ENCODE results near the gene PRKAG1. TPM values are rescaled to one million over a fixed set of nuclear protein-coding genes. Genes with fewer than 3 reads are reported as not detected.

The PRKAG1 gene
- total and polyA plus RNA-seq, 9 donors, result 53.8 to 72.0 (median 60.3) TPM

DNA sequence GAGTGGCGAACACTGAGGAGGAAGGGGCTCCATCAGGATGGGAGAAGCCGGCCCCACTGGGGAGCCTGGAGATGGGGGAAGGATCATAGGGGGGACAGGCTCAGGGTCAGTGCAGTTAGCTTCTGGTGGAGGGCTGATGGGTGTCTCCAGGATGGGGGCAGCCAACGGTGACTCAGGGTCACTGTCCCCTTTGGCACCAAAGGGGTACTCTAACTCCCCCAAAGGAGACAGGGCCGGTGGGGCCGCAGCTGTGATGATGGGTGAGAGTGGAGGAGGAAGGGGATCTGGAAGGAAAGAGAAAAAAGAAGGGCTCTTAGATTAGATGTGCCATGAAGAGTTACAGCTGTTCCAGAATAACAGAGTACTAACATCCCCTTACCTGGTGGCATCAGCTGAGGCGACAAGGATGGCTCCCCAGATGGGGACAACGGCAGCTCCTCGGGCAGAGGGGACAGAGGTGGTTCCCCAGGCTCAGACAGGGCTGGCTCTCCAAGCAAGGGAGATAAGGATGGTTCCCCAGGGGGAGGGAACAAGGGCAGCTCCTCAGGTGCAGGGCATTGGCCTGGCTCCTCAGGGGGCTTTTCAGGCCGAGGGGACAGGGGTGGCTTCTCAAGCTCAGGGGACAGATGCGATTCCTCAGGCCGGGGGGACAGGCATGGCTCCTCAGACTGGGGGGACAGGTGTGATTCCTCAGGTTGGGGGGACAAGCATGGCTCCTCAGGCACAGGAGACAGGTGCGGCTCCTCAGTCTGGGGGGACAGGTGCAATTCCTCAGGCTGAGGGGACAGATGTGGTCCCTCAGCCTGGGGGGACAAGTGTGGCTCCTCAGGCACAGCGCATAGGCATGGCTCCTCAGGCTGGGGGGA, 32.2 kb upstream of the PRKAG1 start:
- no peak overlapping the region for H3K27ac ChIP-seq (ENCODE audit: low read length)
- no peaks in the 10 kb centered on the region for H3K27me3 ChIP-seq (ENCODE audit: control insufficient read depth, insufficient read depth, low read length)
- no peak for DNase-seq
- peaks cover 4% of the 10 kb centered on the region for H3K4me1 ChIP-seq (ENCODE audit: control insufficient read depth, insufficient read depth, low read length)
- H3K4me3 ChIP-seq (ENCODE audit: low read length), result no peak overlapping the region
- no peaks in the 10 kb centered on the region for H3K9me3 ChIP-seq (replicated peaks; ENCODE audit: control insufficient read depth, low read depth, low read length)
- peaks cover 100% of the 10 kb centered on the region for H3K36me3 ChIP-seq (ENCODE audit: control insufficient read depth, insufficient read depth, low read length)
- WGBS (ENCODE audit: insufficient coverage), result 98% methylated on average over 13 of the region's 13 CpGs

DNA sequence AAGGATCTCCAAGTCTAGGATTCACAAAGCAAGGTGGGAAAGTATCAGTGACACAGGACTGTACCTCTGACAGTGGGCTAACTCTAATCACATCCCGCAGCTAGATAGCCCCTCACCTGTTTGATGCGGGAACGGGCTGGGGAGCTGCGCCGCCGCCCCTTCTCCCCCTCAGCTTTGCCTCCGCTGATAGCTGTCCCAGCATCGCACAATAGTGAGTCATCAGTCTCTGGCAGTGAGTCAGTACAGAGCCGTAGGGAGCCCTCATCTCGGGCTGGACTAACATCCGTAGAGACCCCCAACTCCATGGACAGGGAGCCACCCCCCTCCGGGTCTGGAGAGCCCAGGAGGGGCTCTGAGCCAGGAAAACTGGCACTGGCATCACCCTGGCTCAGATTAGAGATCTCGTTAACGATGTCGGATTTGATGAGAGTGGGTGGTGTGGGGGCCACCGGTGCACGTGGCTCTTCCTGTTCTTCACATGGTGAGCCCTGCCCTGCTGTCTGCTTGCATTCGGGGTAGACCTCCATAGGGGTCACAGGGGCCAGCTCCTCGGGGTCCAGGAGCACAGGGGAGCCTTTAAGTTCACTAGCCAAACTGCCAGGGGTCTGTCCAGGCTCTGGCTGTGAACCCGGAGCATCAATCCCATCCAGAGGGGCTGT, 31.1 kb upstream of the PRKAG1 start:
- Histone ChIP-seq H3K4me1 (ENCODE audit: control insufficient read depth, insufficient read depth, low read length) (no peaks in the 10 kb centered on the region), H3K9me3 (replicated peaks; ENCODE audit: control insufficient read depth, low read depth, low read length) (no peaks in the 10 kb centered on the region), H3K27ac (ENCODE audit: low read length) (no peak overlapping the region), H3K27me3 (ENCODE audit: control insufficient read depth, insufficient read depth, low read length) (no peaks in the 10 kb centered on the region), H3K36me3 (ENCODE audit: control insufficient read depth, insufficient read depth, low read length) (peaks cover 100% of the 10 kb centered on the region), H3K4me3 (ENCODE audit: low read length) (no peak overlapping the region)
- 80% methylated on average over 14 of the region's 20 CpGs for WGBS (ENCODE audit: insufficient coverage)
- no peak for DNase-seq

DNA sequence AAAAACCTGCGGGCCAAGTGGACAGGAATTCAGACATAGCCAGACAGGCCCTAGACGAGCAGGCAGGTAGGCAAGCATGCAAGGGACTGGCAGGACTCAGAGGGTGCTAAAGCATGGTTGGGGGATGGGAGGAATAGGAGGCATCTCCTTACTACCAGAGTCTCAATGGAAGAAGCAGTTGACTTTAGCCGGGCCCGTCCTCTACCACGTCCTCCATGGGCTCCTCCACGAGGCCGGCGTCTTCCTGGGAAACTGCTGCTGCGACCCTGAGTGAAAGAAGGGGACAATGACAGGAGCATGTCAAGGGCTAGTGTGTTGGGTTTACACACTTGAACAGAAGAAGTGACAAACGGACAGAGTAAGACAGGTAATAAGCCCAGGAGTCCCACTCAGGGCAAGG, 30.4 kb upstream of the PRKAG1 start:
- no peaks in the 10 kb centered on the region for H3K27me3 ChIP-seq (ENCODE audit: control insufficient read depth, insufficient read depth, low read length)
- no peak overlapping the region for H3K4me3 ChIP-seq (ENCODE audit: low read length)
- no peak overlapping the region for H3K27ac ChIP-seq (ENCODE audit: low read length)
- peaks cover 100% of the 10 kb centered on the region for H3K36me3 ChIP-seq (ENCODE audit: control insufficient read depth, insufficient read depth, low read length)
- WGBS (ENCODE audit: insufficient coverage), result 95% methylated on average over 9 of the region's 10 CpGs
- no peaks in the 10 kb centered on the region for H3K9me3 ChIP-seq (replicated peaks; ENCODE audit: control insufficient read depth, low read depth, low read length)
- DNase-seq, result no peak
- H3K4me1 ChIP-seq (ENCODE audit: control insufficient read depth, insufficient read depth, low read length), result no peaks in the 10 kb centered on the region

- 97% methylated on average over 6 of the region's 12 CpGs for WGBS (ENCODE audit: insufficient coverage)
- Histone ChIP-seq H3K9me3 (replicated peaks; ENCODE audit: control insufficient read depth, low read depth, low read length) (no peaks in the 10 kb centered on the region), H3K4me1 (ENCODE audit: control insufficient read depth, insufficient read depth, low read length) (no peaks in the 10 kb centered on the region)
Measured at GRCh38 chr12:49046129-49046895, 27.7 kb upstream of the PRKAG1 start.

GRCh38 chr12:49044660-49045059, 26.1 kb upstream of the PRKAG1 start:
- DNase-seq, result no peak
- Histone ChIP-seq H3K4me3 (ENCODE audit: low read length) (no peak overlapping the region), H3K4me1 (ENCODE audit: control insufficient read depth, insufficient read depth, low read length) (no peaks in the 10 kb centered on the region), H3K9me3 (replicated peaks; ENCODE audit: control insufficient read depth, low read depth, low read length) (no peaks in the 10 kb centered on the region), H3K27me3 (ENCODE audit: control insufficient read depth, insufficient read depth, low read length) (no peaks in the 10 kb centered on the region), H3K27ac (ENCODE audit: low read length) (no peak overlapping the region), H3K36me3 (ENCODE audit: control insufficient read depth, insufficient read depth, low read length) (peaks cover 99% of the 10 kb centered on the region)
- 97% methylated on average over 12 of the region's 12 CpGs for WGBS (ENCODE audit: insufficient coverage)

More at GRCh38 chr12:49046129-49046895, 27.7 kb upstream of the PRKAG1 start:
- H3K36me3 ChIP-seq (ENCODE audit: control insufficient read depth, insufficient read depth, low read length), result peaks cover 100% of the 10 kb centered on the region
- no peaks in the 10 kb centered on the region for H3K27me3 ChIP-seq (ENCODE audit: control insufficient read depth, insufficient read depth, low read length)
- no peak for DNase-seq
- no peak overlapping the region for H3K4me3 ChIP-seq (ENCODE audit: low read length)
- no peak overlapping the region for H3K27ac ChIP-seq (ENCODE audit: low read length)

DNA sequence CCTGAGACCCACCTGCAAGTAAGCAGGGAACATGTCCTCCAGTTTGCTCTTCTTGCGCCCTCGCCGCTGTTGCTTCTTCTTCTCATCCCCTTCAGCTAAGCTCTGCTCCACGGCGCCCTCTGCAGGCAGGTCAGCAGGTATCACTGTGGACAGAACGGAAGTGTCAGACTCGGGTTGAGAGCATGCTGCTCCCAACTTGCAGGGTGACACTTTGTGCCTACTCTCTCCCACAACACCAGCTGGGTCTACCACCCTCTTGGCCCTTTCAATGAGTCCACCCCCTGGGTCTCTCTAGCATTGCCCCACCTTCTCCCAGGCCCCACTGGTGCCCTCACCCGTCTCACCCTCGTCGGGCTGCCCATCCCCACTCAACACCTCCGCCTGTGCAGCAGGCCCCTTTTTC, 25.3 kb upstream of the PRKAG1 start:
- 47% methylated on average over 10 of the region's 11 CpGs for WGBS (ENCODE audit: insufficient coverage)
- DNase-seq, result no peak

DNA sequence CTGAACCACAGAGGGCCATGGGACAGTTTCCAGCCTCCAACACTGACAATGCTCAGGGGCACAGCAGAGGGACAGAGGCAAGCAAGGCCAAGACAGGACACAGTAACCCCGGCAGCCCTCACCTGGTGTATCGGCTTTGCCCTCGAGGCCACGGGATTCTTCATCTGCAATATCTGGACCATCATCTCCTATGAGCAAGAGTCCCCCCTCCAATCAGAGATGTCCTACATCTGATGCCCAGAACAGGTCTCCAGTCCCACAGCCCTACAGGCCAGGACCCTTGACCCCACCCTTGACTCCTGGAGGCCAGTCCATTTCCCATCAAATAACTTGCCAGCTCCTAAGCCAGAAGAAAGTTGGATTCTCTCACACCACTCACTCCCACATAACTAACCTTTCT, 24.7 kb upstream of the PRKAG1 start:
- DNase-seq, result no peak
- Histone ChIP-seq H3K4me3 (ENCODE audit: low read length) (no peak overlapping the region), H3K9me3 (replicated peaks; ENCODE audit: control insufficient read depth, low read depth, low read length) (no peaks in the 10 kb centered on the region), H3K36me3 (ENCODE audit: control insufficient read depth, insufficient read depth, low read length) (peaks cover 99% of the 10 kb centered on the region), H3K4me1 (ENCODE audit: control insufficient read depth, insufficient read depth, low read length) (no peaks in the 10 kb centered on the region), H3K27me3 (ENCODE audit: control insufficient read depth, insufficient read depth, low read length) (no peaks in the 10 kb centered on the region), H3K27ac (ENCODE audit: low read length) (no peak overlapping the region)
- no CpG with 5 or more reads among the region's 4 CpGs for WGBS (ENCODE audit: insufficient coverage)

More for the DNA sequence above, 25.3 kb upstream of the PRKAG1 start:
- Histone ChIP-seq H3K36me3 (ENCODE audit: control insufficient read depth, insufficient read depth, low read length) (peaks cover 99% of the 10 kb centered on the region), H3K4me1 (ENCODE audit: control insufficient read depth, insufficient read depth, low read length) (no peaks in the 10 kb centered on the region), H3K4me3 (ENCODE audit: low read length) (no peak overlapping the region), H3K27ac (ENCODE audit: low read length) (no peak overlapping the region), H3K9me3 (replicated peaks; ENCODE audit: control insufficient read depth, low read depth, low read length) (no peaks in the 10 kb centered on the region), H3K27me3 (ENCODE audit: control insufficient read depth, insufficient read depth, low read length) (no peaks in the 10 kb centered on the region)

DNA sequence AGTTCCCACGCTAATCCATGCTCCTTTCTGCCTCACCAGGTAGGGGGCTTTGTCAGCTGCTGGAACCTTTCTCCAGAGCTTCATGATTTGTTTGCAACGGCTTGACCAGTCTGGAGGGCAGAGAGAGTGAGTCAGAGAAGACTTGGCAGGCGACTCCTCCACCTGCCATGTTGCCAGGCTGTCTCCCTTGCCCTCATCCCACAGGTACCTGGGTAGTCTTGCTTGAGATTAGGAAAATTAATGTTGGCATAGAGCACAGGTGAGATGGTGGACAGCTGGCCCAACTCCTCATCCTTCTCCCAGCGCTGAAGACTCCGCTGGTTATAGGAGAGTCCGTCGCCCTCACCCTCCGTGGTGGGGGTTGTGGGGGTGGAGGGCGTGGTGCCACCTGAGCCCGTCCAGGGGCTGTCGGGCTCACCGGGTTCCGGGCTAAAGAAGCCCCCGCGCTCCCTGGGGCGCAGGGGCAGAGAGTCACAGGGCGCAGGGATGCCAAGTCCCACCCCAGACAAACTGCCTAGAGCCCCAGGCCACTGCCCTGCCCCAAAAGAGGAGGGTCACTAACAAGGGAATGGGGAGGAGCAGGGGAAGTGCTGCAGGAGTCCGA, 23.4 kb upstream of the PRKAG1 start:
- H3K4me3 ChIP-seq (ENCODE audit: low read length), result no peak overlapping the region
- H3K27ac ChIP-seq (ENCODE audit: low read length), result no peak overlapping the region
- H3K27me3 ChIP-seq (ENCODE audit: control insufficient read depth, insufficient read depth, low read length), result no peaks in the 10 kb centered on the region
- no peaks in the 10 kb centered on the region for H3K9me3 ChIP-seq (replicated peaks; ENCODE audit: control insufficient read depth, low read depth, low read length)
- DNase-seq, result no peak
- H3K4me1 ChIP-seq (ENCODE audit: control insufficient read depth, insufficient read depth, low read length), result no peaks in the 10 kb centered on the region
- WGBS (ENCODE audit: insufficient coverage), result 55% methylated on average over 1 of the region's 18 CpGs
- peaks cover 99% of the 10 kb centered on the region for H3K36me3 ChIP-seq (ENCODE audit: control insufficient read depth, insufficient read depth, low read length)

- Histone ChIP-seq H3K36me3 (ENCODE audit: control insufficient read depth, insufficient read depth, low read length) (peaks cover 98% of the 10 kb centered on the region), H3K27me3 (ENCODE audit: control insufficient read depth, insufficient read depth, low read length) (no peaks in the 10 kb centered on the region), H3K4me3 (ENCODE audit: low read length) (no peak overlapping the region), H3K9me3 (replicated peaks; ENCODE audit: control insufficient read depth, low read depth, low read length) (no peaks in the 10 kb centered on the region), H3K4me1 (ENCODE audit: control insufficient read depth, insufficient read depth, low read length) (no peaks in the 10 kb centered on the region), H3K27ac (ENCODE audit: low read length) (no peak overlapping the region)
- DNase-seq, result no peak
- 91% methylated on average over 26 of the region's 31 CpGs for WGBS (ENCODE audit: insufficient coverage)
Measured at GRCh38 chr12:49041036-49041880, 22.7 kb upstream of the PRKAG1 start.
